HK-2 (cell line): ENCODE data around the gene NDUFB2.
"Not testable (repeated sequence)": the region's sequence is repeated elsewhere in the genome, so short reads cannot be mapped to it uniquely, and the experiment has no call there.

ENCODE experiments used
- DNase-seq: peaks from one replicate; pipeline ENCODE4 v3.0.0-alpha.2; 2018; ENCODE audit not compliant: unreplicated experiment

NDUFB2 gene

DNA sequence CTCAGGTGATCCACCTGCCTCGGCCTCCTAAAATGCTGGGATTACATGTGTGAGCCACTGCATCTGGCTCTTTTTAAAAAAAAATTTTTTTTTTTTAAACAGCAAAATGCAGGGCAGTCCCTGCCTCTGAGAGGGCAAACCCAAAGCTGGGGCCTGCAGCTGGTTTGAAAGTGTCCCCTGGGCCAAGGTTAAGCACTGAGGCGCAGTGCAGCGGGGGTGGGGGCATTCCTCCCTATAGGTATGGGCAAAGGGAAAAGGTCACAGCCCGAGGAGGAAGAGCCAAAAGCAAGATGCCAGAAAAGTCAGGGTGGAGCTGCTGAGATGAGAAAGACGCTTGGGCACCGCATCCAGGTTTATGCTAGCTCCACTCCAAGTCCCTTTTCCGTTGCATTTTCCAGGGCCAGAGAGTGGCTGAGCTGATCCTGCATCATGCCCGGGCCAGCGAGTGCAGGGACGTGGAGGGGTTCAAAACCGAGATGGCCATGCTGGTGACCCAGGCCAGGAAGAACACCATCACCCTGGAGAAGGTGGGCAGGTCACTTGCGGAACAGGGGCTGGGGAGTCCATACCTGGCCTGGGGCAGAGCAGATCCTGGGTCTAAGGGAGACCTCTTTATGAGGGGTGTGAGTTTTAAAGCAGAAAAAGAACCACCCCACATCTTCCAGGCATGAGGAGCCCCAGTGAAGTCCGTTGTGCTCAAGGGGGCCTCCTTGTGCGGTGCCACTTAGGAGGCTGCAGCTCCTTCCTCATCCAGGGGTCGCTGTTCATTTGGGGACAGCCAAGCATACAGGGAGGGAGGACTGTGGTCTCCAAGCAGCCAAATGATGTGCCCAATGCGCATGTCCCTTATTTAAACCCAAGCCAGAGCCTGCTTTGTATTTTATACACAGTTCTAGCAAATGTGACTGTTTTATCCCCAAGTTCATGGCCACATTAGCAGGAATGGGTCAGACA is 7.0 kb upstream of the NDUFB2 start:
- no peak for DNase-seq

- DNase-seq, result no peak
Observed at GRCh38 chr7:140691376-140692045, 5.0 kb upstream of the NDUFB2 start.

DNA sequence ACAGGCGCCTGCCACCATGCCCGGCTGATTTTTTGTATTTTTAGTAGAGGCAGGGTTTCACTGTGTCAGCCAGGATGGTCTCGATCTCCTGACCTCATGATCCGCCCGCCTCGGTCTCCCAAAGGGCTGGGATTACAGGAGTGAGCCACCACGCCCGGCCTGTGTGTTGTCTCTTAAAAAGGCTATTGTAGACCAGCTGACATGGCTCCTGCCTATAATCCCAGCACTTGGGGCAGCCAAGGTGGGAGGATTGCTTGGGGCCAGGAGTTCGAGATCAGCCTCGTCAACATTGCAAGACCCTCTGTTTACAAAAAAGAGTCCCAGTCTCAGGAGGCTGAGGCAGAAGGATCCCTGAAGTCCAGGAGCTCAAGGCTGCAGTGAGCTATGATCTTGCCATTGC is 2.7 kb upstream of the NDUFB2 start:
- DNase-seq, result not testable (repeated sequence)

DNA sequence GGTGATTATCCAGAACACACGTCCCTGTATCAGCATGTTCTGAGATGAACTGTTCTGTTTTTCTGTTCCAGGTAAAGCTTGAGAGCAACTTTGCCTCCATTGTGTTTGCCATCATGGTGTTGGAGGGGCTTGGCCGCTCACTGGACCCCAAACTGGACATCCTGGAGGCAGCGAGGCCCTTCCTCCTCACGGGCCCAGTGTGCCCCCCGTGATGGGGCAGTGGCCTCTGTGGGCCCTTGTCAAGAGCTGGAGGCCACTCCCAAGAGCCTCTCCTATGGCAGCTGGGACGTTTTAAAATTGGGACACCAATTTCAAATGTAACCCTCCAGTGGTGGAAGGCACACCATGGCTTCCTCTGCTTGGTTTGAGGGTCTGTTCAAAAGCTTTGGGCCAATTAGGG is 1.9 kb upstream of the NDUFB2 start:
- DNase-seq, result no peak

GRCh38 chr7:140695381-140695780 is 1.1 kb upstream of the NDUFB2 start:
- DNase-seq, result no peak

- DNase-seq, result no peak
Observed at GRCh38 chr7:140696024-140696679, 356 bp upstream of the NDUFB2 start.

DNA sequence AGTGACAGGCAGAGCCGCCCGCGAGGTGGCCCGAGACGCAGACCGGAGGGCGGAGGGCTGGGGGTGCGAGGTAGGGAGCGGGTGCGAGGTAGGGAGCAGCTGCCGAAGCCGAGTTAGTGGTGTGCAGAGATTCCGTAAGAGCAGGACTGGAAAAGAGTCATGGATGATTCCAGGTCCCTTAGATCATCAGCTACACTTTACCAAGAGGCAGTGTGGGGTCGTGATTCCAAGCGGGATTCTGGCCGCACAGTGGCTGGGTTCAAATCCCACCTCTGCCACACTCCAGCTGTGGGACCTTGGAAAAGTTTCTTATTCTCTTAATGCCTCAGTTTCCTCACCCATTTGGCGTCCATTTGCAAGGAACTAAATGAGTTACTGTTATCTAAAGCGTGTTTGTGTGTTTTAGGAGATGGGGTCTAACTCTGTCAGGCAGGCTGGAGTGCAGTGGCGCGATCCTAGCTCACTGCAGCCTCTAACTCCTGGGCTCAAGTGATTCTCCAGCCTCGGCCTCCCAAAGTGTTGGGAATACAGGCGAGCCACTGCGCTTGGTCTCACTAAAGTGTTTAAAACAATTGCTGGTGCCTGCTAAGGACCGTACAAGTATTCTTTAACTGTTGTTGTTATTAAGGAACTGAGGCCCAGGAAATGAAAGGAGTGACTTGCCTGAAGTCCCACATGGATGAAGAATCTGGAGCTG is 1.1 kb downstream of the NDUFB2 start:
- DNase-seq, result no peak

- DNase-seq, result no peak
Observed at GRCh38 chr7:140698477-140698876, 2.0 kb downstream of the NDUFB2 start.

DNA sequence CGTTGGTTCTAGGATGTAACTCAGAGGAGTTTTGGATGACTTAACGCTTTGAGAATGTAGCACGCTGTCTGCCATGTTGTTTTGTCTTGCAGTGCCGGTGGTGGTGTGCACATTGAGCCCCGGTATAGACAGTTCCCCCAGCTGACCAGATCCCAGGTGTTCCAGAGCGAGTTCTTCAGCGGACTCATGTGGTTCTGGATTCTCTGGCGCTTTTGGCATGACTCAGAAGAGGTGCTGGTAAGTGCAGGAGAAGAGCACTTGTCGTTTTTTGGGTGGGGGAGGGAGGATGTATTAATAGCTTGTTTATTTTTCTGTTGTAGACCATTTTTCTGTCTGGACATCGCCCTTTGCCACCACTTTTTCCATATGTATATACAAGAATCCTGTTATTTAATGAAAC is 6.3 kb downstream of the NDUFB2 start:
- DNase-seq, result no peak

DNA sequence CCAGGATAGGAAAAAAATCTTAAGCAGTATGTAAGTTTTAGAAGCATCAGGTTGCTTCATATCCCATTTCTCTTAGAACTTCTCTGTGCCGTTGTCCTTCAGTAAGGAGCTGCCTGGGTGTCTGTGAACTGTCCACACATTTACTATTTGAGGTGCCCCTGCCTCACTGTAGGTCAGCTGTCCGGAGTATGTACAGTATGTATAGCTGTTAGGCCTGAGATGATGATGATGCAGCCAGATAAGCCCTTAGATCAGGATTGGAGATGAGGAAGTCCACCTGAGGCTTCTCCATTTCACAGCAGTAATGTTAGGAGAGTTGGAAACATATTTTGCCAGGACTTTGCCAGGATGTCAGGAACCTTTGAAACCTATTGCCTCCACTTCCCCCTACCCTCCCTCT is 7.7 kb downstream of the NDUFB2 start:
- DNase-seq, result no peak

GRCh38 chr7:140707132-140707531 is 10.6 kb downstream of the NDUFB2 start:
- DNase-seq, result no peak

GRCh38 chr7:140708764-140709163 is 12.3 kb downstream of the NDUFB2 start:
- not testable (repeated sequence) for DNase-seq

DNA sequence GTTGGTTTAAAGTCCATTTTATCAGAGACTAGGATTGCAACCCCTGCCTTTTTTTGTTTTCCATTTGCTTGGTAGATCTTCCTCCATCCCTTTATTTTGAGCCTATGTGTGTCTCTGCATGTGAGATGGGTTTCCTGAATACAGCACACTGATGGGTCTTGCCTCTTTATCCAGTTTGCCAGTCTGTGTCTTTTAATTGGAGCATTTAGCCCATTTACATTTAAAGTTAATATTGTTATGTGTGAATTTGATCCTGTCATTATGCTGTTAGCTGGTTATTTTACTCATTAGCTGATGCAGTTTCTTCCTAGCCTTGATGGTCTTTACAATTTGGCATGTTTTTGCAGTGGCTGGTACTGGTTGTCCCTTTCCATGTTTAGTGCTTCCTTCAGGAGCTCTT is 15.9 kb downstream of the NDUFB2 start:
- DNase-seq, result not testable (repeated sequence)

DNA sequence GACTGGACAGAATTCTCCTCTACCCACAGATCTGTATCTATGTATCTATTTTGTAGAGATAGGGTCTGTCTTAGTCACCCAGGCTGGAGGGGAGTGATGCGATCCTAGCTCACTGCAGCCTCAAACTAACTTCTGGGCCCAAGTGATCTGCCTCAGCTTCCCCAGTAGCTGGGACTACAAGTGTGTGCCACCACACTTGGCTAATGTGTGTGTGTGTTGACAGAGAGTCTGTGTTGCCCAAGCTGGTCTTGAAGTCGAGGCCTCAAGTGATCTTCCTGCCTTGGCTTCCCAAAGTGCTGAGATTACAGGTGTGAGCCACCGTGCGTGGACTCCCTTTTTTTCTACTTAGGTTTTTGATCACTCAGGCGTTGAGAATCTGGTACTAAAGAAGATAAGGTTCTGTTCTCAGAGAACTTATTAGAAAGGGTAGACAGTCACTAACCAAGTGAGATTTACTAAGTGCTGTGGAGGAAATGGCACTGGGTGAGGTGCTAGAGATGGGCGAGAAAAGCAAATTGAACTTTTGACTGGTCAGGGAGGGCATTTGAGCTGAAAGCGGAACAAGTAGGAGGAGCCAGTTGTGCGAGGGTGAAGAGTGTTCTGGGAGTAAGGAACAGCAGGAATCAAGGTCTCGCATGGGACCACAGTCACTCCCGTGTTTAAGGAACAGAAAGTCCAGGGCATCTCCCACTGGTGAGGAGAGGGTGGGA is 18.0 kb downstream of the NDUFB2 start:
- no peak for DNase-seq

GRCh38 chr7:140719721-140720120 is 23.2 kb downstream of the NDUFB2 start:
- DNase-seq, result no peak

GRCh38 chr7:140722254-140722653 is 25.7 kb downstream of the NDUFB2 start:
- no peak for DNase-seq

GRCh38 chr7:140723006-140723405 is 26.5 kb downstream of the NDUFB2 start:
- DNase-seq, result no peak

GRCh38 chr7:140723574-140723973 is 27.1 kb downstream of the NDUFB2 start:
- no peak for DNase-seq

DNA sequence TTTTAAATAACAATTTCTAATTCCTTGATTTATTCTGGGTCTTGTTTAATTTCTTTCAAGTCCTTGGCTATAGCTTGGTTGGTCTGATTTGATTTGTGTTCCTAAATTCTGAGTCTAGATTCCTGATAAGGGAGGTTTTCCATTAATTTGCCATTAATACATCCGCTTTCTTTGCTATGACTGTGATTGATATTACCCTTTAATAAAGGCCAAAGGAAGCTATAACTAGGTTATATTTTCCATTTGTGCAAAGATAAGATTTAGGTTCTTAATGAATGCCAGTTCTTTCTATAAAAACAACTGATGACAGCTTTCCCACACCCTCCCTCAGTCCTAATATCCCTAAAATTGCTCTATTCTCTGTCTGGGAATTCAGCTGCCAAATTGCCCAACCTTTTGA is 28.2 kb downstream of the NDUFB2 start:
- no peak for DNase-seq

- DNase-seq, result no peak
Observed at GRCh38 chr7:140726281-140726680, 29.8 kb downstream of the NDUFB2 start.

GRCh38 chr7:140732416-140732815 is 35.9 kb downstream of the NDUFB2 start:
- DNase-seq, result no peak
